Measurements from ENCODE around the gene MN1.

DNA sequence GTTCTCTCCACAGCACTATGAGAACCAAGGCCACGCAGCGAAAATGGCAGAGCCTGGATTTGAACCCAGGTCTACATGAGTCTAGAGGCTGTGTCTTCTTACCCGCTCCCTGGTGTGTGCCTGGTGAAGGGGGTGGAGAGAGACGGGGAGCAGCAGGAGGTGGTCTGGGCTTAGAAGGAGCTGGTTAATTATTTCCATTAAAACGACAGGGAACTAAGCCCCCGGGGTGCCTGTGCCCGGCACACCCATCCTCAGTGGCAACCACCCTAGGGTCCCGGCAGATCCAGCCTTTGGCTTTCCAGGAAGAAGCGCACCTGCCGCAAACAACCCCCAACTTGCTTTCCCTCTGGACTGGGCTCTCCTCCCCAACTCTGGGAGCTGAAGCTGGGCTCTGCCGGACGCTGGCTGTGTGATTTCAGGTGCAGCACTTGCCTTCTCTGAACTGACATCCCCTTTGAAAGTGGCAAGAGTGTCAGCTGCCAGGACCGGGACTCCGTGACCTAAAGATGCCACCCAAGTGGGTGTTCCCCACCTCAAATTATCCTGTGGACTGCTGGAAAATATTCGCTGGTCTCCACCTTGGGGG, 35.8 kb downstream of the MN1 start:
- TF ChIP-seq, protein P1, sequence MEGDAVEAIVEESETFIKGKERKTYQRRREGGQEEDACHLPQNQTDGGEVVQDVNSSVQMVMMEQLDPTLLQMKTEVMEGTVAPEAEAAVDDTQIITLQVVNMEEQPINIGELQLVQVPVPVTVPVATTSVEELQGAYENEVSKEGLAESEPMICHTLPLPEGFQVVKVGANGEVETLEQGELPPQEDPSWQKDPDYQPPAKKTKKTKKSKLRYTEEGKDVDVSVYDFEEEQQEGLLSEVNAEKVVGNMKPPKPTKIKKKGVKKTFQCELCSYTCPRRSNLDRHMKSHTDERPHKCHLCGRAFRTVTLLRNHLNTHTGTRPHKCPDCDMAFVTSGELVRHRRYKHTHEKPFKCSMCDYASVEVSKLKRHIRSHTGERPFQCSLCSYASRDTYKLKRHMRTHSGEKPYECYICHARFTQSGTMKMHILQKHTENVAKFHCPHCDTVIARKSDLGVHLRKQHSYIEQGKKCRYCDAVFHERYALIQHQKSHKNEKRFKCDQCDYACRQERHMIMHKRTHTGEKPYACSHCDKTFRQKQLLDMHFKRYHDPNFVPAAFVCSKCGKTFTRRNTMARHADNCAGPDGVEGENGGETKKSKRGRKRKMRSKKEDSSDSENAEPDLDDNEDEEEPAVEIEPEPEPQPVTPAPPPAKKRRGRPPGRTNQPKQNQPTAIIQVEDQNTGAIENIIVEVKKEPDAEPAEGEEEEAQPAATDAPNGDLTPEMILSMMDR (IDR thresholded peaks at IDR 0.05) = no peak
- no peak for TF ChIP-seq POLR2A (IDR thresholded peaks at IDR 0.05)

All from adrenal gland (tissue), 5 donors.